Endometrial microvascular endothelial cells (primary cell): ENCODE measurements around the gene ERC2. TPM values are rescaled to one million over a fixed set of nuclear protein-coding genes. Genes with fewer than 3 reads are reported as not detected.

Source experiments
- in situ Hi-C: cut with HindIII; loops from 2 replicates; pipeline ENCODE4 v1.10.0; 2017; ENCODE audit warnings: low sequenced_read_pairs, low pct_unique_long_range_greater_than_20kb; ENCODE audit errors: inconsistent ontology term
- total RNA-seq: library from RNA; depleted of rRNA; stranded (reverse); fragments of >200 nt; gene quantifications from one replicate; pipeline ENCODE4 v1.2.3, GENCODE V29; 2015; ENCODE audit errors: inconsistent ontology term

Gene ERC2
- total RNA-seq, 1 donor from 2014 or later = not detected

DNA sequence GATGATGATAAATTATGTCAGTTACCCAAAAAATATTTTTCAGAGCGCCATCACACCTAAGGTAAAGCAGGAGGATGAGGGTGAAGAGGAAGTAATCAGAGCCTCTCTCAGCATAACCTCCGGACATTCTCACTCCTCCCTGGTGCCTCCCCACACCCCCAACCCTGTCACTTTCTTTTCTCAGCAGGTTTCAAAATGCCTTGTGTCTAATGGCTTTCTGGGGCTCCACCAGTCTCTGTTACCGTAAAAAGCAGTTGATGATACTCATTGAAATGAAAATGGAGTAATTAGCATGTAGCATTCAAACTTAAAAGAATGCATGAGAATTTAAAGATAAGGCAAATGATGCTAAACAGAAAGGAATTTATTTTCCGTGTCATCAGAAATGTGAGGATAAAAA, 180.0 kb downstream of the ERC2 start:
- in situ Hi-C loops = no loop called here

DNA sequence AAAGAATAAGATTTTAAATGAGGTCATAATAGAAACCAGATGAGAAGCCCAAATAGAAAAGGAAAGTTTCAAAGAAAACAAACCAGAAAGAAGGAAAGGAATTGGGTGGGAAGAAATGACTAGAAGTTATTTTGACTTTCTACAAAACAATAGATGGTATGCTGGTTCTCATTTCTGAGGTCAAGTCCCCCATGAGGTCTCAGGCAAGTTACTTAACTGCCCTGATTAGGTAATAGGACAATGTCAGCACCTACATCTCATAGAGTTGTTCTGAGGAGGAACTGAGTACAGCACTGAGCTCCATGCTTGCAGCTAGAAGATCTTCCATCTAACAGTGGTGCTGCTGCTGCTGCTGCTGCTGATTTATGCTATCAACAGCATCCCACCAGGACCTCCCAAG, 185.9 kb downstream of the ERC2 start:
- in situ Hi-C loops = no loop called here

GRCh38 chr3:56277236-56277635, 191.0 kb downstream of the ERC2 start:
- in situ Hi-C loops = no loop called here

GRCh38 chr3:56275120-56275519, 193.1 kb downstream of the ERC2 start:
- in situ Hi-C loops = no loop called here

GRCh38 chr3:56269755-56270535, 198.3 kb downstream of the ERC2 start:
- in situ Hi-C loops = loop anchor here (25.0 kb wide), 1 partner anchor 783 kb away; the partner anchor contains the start of gene WNT5A

- in situ Hi-C loops = loop anchor here (25.0 kb wide), 1 partner anchor 781 kb away; the partner anchor contains the start of gene WNT5A
Measured at GRCh38 chr3:56268616-56269383, 199.5 kb downstream of the ERC2 start.

- in situ Hi-C loops = loop anchor here (25.0 kb wide), 1 partner anchor 775 kb away; the partner anchor contains the start of gene WNT5A
Measured at GRCh38 chr3:56261852-56262251, 206.4 kb downstream of the ERC2 start.

GRCh38 chr3:56260262-56260661, 208.0 kb downstream of the ERC2 start:
- in situ Hi-C loops = loop anchor here (25.0 kb wide), 1 partner anchor 773 kb away; the partner anchor contains the start of gene WNT5A

DNA sequence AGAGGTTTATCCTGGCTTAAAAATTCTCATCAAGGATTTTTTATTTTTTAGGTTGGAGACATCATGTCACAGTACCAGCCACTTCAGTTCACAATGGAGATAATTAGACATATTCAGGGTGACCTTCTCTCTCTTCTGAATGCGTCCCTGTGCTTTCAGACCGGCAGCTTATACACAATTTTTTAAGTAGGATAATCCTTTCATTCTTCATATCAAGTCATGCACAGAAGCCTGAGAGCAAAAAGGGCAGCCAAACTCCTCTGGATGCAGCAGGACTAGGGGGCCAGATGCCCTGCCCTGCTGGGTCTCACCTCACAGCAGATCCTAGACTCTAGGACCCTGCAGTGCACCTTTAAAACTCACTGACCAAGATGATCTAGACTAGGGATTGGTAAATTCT, 210.4 kb downstream of the ERC2 start:
- in situ Hi-C loops = loop anchor here (25.0 kb wide), 1 partner anchor 771 kb away; the partner anchor contains the start of gene WNT5A

DNA sequence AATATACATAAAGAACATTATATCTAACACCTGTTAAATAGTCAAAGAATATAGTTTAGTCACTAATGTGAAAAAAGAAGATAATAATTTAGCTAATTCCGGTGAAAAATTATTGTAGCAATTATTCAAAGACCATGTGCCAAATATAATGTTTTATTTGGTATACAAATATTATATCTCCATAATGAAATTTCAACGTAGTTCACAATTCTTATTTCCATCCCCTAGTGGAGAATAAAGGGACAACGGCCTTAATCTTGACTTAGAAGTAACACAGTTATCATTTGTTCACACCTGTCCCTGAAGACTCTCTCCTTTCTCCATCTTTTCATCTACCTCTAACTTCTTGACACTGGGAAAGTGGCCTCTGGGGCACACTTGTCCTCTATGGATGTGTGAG, 213.4 kb downstream of the ERC2 start:
- in situ Hi-C loops = loop anchor here (25.0 kb wide), 1 partner anchor 768 kb away; the partner anchor contains the start of gene WNT5A

DNA sequence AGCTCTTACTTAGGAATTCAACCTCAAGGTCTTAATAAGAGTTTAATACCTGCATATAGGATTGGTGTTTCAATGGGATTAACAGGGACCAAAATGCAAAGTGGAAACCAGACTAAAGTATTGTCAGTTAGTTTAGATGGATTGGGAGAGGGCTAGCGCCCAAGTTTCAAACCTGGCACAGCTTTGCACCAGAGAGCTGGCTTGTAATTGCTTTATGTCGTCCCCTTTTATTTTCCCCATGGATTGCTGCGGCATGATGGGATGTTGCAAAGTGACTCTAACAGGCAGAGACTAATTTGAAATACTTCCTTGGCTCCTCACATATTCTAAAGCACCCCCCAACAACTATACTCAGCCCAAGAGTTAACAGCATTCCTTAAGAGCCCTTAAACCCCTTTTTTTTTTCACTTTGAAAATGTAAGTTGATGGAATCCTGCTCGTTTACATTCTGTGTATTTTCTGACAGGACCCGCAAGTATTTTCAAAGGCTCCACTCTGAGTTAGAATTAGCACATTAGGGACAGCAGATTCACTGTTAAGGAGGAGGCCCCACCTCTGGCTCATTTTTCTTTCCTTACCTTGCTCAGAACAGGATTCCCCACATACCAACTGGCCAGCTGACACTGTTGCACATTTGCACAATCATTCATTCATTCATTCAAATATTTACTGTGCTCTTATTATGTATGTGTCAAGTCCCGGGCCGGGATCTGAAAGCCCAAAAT, 214.2 kb downstream of the ERC2 start:
- in situ Hi-C loops = loop anchor here (25.0 kb wide), 1 partner anchor 767 kb away; the partner anchor contains the start of gene WNT5A

DNA sequence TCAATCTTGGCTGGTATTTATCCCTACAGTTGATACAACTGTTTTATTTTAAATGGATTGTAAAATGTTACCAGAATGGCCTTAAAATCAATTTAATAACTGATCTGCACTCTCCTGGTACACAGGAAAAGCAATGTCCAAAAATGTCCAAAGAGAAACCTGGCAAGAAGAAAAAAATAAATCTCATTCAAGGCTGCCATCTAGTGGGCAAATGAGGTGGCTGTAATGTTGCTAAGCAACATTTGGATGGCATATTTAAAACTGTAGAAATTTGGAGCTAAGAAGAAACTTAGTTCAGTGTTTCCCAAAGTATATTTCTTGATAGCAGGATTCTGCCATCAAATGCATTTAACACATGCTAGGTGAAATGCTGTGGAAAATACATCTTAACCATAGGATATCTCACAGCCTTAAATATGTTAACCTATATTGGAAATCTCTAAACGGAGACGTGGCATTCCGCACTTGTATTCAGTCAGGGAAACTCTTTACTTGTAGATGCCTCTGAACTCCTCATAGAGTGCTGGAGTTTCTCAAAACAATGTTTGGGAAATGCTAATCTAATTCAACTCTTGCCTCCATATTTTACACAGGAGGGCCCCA, 216.8 kb downstream of the ERC2 start:
- in situ Hi-C loops = loop anchor here (25.0 kb wide), 1 partner anchor 764 kb away; the partner anchor contains the start of gene WNT5A

GRCh38 chr3:56248021-56248420, 220.2 kb downstream of the ERC2 start:
- in situ Hi-C loops = no loop called here

- in situ Hi-C loops = no loop called here
Measured at GRCh38 chr3:56238299-56238698, 230.0 kb downstream of the ERC2 start.

GRCh38 chr3:56233742-56234141, 234.5 kb downstream of the ERC2 start:
- in situ Hi-C loops = no loop called here

DNA sequence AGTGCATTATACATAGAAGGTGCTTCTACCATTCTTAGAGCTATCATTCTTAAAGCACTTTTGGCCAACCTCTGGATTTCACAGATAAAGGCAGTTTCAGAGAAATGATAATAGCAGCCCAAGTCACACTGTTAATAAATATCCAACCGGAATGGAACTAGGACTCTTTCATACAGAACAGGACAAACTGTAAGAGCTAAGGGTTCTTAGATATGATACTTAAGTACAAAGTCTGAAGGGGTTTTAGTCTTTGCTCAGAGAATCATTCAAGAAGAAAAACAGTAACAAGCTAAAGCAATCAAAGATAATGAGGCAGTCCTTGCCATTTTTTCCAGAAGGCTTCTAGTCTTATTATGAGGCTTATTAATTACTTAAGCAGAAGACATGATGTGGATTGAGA, 239.0 kb downstream of the ERC2 start:
- in situ Hi-C loops = no loop called here

- in situ Hi-C loops = no loop called here
Measured at GRCh38 chr3:56222866-56223265, 245.4 kb downstream of the ERC2 start.

- in situ Hi-C loops = no loop called here
Measured at GRCh38 chr3:56219894-56220805, 248.1 kb downstream of the ERC2 start.
